Measurements from ENCODE around the gene PRKCE. TPM values are rescaled to one million over a fixed set of nuclear protein-coding genes. Genes with fewer than 3 reads are reported as not detected.

The PRKCE gene
- total and polyA plus RNA-seq, 2 donors (not counting 1 experiment from before 2014, with no cell fraction given): 23.6 to 271 TPM

- ATAC-seq (ENCODE audit: low read depth) (no peak), DNase-seq (no peak)
- no peaks in the 10 kb centered on the region for H3K9me3 ChIP-seq (ENCODE audit: control extremely low read depth in 1 of 3, control insufficient read depth in 2 of 3, insufficient read depth in 1 of 3, low read length in 2 of 3)
- H3K27ac ChIP-seq (ENCODE audit: low read length in 2 of 2): no peak overlapping the region
- peaks cover 2 to 5% of the 10 kb centered on the region in 2 experiments for H3K36me3 ChIP-seq (replicated peaks in 1 of 2; ENCODE audit: control extremely low read depth in 1 of 2, control insufficient read depth in 1 of 2, extremely low read depth in 1 of 2, insufficient read depth in 2 of 2, low read length in 1 of 2)
- TF ChIP-seq CTCF (IDR thresholded peaks at IDR 0.05) (no peak), EZH2 (IDR thresholded peaks at IDR 0.05; ENCODE audit: borderline replicate concordance, insufficient read depth, low read depth, low read length, poor library complexity, severe bottlenecking) (no peak)
- ChIA-PET CTCF (no interaction called here), POLR2A (no interaction called here)
- H3K4me2 ChIP-seq (replicated peaks; ENCODE audit: low read depth, low read length, poor library complexity, severe bottlenecking): no peak overlapping the region
- H3K79me2 ChIP-seq (ENCODE audit: control insufficient read depth, insufficient read depth, low read length): no peaks in the 10 kb centered on the region
- Mint-ChIP-seq H3K4me3 (no peak overlapping the region), H3K27me3 (no peaks in the 10 kb centered on the region), H3K4me1 (no peaks in the 10 kb centered on the region), H3K9me3 (ENCODE audit: insufficient read depth) (no peaks in the 10 kb centered on the region), H3K27ac (no peak overlapping the region)
- no peaks in the 10 kb centered on the region for H3K4me1 ChIP-seq (ENCODE audit: control insufficient read depth in 2 of 2, insufficient read depth in 2 of 2, low read length in 2 of 2)
- no peak overlapping the region for H2AFZ ChIP-seq (ENCODE audit: insufficient read depth, low read depth, low read length, poor library complexity, severe bottlenecking)
- 96% methylated on average over 2 of the region's 3 CpGs for WGBS (ENCODE audit: insufficient coverage)
- intact Hi-C loops (cut with micrococcal nuclease): no loop called here
- H3K4me3 ChIP-seq (ENCODE audit: control extremely low read depth in 1 of 5, extremely low read depth in 1 of 5, insufficient read depth in 1 of 5, low read depth in 2 of 5, low read length in 4 of 5): no peak overlapping the region
- H4K20me1 ChIP-seq (ENCODE audit: control insufficient read depth, insufficient read depth, low read length, poor library complexity, severe bottlenecking): no peaks in the 10 kb centered on the region
- no peak overlapping the region for H3K9ac ChIP-seq (ENCODE audit: low read length)
- H3K27me3 ChIP-seq (replicated peaks in 1 of 4; ENCODE audit: control extremely low read depth in 1 of 4, control insufficient read depth in 3 of 4, insufficient read depth in 4 of 4, low read length in 3 of 4): no peaks in the 10 kb centered on the region
Measured at GRCh38 chr2:46067062-46067461, 415.6 kb downstream of the PRKCE start.

- WGBS (ENCODE audit: insufficient coverage): 99% methylated on average over 11 of the region's 13 CpGs
- Histone ChIP-seq H3K27ac (ENCODE audit: low read length in 2 of 2) (no peak overlapping the region), H3K79me2 (ENCODE audit: control insufficient read depth, insufficient read depth, low read length) (no peaks in the 10 kb centered on the region), H3K36me3 (replicated peaks in 1 of 2; ENCODE audit: control extremely low read depth in 1 of 2, control insufficient read depth in 1 of 2, extremely low read depth in 1 of 2, insufficient read depth in 2 of 2, low read length in 1 of 2) (peaks cover 2 to 5% of the 10 kb centered on the region in 2 experiments), H2AFZ (ENCODE audit: insufficient read depth, low read depth, low read length, poor library complexity, severe bottlenecking) (no peak overlapping the region), H3K4me3 (ENCODE audit: control extremely low read depth in 1 of 5, extremely low read depth in 1 of 5, insufficient read depth in 1 of 5, low read depth in 2 of 5, low read length in 4 of 5) (no peak overlapping the region), H3K27me3 (replicated peaks in 1 of 4; ENCODE audit: control extremely low read depth in 1 of 4, control insufficient read depth in 3 of 4, insufficient read depth in 4 of 4, low read length in 3 of 4) (no peaks in the 10 kb centered on the region), H3K9me3 (ENCODE audit: control extremely low read depth in 1 of 3, control insufficient read depth in 2 of 3, insufficient read depth in 1 of 3, low read length in 2 of 3) (no peaks in the 10 kb centered on the region), H3K4me1 (ENCODE audit: control insufficient read depth in 2 of 2, insufficient read depth in 2 of 2, low read length in 2 of 2) (no peaks in the 10 kb centered on the region), H3K4me2 (replicated peaks; ENCODE audit: low read depth, low read length, poor library complexity, severe bottlenecking) (no peak overlapping the region), H4K20me1 (ENCODE audit: control insufficient read depth, insufficient read depth, low read length, poor library complexity, severe bottlenecking) (no peaks in the 10 kb centered on the region), H3K9ac (ENCODE audit: low read length) (no peak overlapping the region)
- H3K9me3 Mint-ChIP-seq (ENCODE audit: insufficient read depth): no peaks in the 10 kb centered on the region
- no peak overlapping the region for H3K27ac Mint-ChIP-seq
- ChIA-PET CTCF (no interaction called here), POLR2A (no interaction called here)
- DNase-seq (no peak), ATAC-seq (ENCODE audit: low read depth) (no peak)
- H3K4me3 Mint-ChIP-seq: no peak overlapping the region
- intact Hi-C loops (cut with micrococcal nuclease): no loop called here
- no peaks in the 10 kb centered on the region for H3K27me3 Mint-ChIP-seq
- TF ChIP-seq EZH2 (IDR thresholded peaks at IDR 0.05; ENCODE audit: borderline replicate concordance, insufficient read depth, low read depth, low read length, poor library complexity, severe bottlenecking) (no peak), CTCF (IDR thresholded peaks at IDR 0.05) (no peak)
- no peaks in the 10 kb centered on the region for H3K4me1 Mint-ChIP-seq
Measured at GRCh38 chr2:46067501-46068305, 416.2 kb downstream of the PRKCE start.
